ENCODE results near the gene TCF25.
A peak's percentile ranks its signal among the peaks of the same experiment; 100 is the strongest.

TCF25 gene

DNA sequence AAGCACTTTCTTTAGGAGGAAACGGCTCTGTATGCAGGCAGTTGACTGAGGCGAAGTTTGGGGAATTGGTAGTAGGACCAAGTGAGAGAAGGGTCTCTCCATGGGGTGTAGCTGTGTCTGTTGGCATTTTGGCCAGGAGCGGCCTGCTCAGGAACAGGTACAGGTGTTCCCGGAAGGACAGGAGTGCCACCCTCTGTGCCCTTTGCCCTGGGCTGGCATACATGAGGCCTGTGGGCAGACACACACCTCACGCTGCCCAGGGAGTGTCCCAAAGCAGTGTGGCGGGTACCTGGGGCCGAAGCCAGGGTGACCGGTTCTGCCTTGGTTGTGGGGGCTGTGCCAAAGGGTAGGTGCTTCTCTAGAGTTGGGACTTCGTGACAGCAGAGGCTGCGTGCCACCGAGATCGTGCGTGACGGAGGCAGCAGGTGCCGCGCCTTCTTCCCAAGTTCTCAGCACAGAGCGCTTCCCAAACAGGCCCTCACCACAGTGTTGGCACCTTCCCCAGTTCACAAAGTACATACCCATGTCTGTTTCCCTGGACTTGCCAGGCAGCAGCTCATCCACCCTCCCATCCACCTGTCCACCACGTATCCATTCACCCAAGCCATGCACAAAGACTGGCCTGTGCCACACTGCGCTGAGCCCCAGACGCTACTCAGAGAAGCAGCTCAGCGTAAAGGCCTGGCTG, 19.9 kb upstream of the TCF25 start:
- DNase-seq (ENCODE audit: extremely low read depth, low read depth) = no peak
- TF ChIP-seq CTCF (IDR thresholded peaks at IDR 0.05; ENCODE audit: low read depth, low read length) = no peak

DNA sequence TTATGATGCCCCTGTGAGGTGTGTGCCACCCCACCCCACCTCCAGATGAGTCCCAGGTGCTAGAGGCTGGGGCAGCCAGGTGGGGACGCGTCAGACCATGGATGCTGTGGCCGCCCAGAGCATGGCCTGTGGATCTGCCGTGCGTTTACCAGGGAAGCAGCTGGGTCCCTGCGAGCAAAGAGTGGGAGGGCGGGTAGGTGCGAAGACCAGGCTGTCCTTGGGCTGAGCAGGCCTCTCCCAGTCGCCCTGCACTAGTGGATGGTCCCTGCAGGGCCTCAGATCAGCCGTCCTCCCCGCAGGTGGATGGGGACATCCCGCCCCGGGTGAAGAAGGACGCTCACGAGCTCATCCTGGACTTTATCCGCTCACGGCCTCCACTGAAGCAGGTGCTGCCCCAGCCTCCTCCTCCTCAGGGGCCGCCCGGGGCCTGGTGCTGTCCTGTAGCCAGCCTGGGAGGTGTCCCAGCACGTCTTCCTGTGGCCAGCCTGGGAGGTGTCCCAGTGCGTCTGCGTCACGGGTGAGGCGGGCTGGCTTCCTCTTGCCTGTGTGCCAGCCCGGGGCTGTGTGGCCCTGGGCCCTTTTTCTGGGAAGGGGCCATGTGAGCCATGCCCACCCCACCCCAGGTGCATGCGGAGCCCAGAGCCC, 18.0 kb upstream of the TCF25 start:
- no peak for TF ChIP-seq CTCF (IDR thresholded peaks at IDR 0.05; ENCODE audit: low read depth, low read length)
- DNase-seq (ENCODE audit: extremely low read depth, low read depth) = no peak

GRCh38 chr16:89855986-89856385, 17.4 kb upstream of the TCF25 start:
- no peak for TF ChIP-seq CTCF (IDR thresholded peaks at IDR 0.05; ENCODE audit: low read depth, low read length)

GRCh38 chr16:89858973-89859614, 14.3 kb upstream of the TCF25 start:
- no peak for TF ChIP-seq CTCF (IDR thresholded peaks at IDR 0.05; ENCODE audit: low read depth, low read length)
- no peak for DNase-seq (ENCODE audit: extremely low read depth, low read depth)

More at GRCh38 chr16:89855986-89856385, 17.4 kb upstream of the TCF25 start:
- no peak for DNase-seq (ENCODE audit: extremely low read depth, low read depth)

- DNase-seq (ENCODE audit: extremely low read depth, low read depth) = no peak
- TF ChIP-seq CTCF (IDR thresholded peaks at IDR 0.05; ENCODE audit: low read depth, low read length) = no peak
Measured at GRCh38 chr16:89859615-89860007, 13.8 kb upstream of the TCF25 start.

- TF ChIP-seq CTCF (IDR thresholded peaks at IDR 0.05; ENCODE audit: low read depth, low read length) = peak; percentile 98
- no peak for DNase-seq (ENCODE audit: extremely low read depth, low read depth)
Measured at GRCh38 chr16:89860747-89861304, 12.6 kb upstream of the TCF25 start.

- no peak for DNase-seq (ENCODE audit: extremely low read depth, low read depth)
- no peak for TF ChIP-seq CTCF (IDR thresholded peaks at IDR 0.05; ENCODE audit: low read depth, low read length)
Measured at GRCh38 chr16:89861648-89862047, 11.7 kb upstream of the TCF25 start.

Measured in AG09319 (cell line).